SK-N-DZ (cell line): ENCODE data around the gene DVL1.
"Not testable (repeated sequence)": the region's sequence is repeated elsewhere in the genome, so short reads cannot be mapped to it uniquely, and the experiment has no call there.

Source experiments
- DNase-seq: peaks from one replicate; pipeline ENCODE4 v3.0.0-alpha.2; 2015; ENCODE audit warnings: low spot score

The DVL1 gene

DNA sequence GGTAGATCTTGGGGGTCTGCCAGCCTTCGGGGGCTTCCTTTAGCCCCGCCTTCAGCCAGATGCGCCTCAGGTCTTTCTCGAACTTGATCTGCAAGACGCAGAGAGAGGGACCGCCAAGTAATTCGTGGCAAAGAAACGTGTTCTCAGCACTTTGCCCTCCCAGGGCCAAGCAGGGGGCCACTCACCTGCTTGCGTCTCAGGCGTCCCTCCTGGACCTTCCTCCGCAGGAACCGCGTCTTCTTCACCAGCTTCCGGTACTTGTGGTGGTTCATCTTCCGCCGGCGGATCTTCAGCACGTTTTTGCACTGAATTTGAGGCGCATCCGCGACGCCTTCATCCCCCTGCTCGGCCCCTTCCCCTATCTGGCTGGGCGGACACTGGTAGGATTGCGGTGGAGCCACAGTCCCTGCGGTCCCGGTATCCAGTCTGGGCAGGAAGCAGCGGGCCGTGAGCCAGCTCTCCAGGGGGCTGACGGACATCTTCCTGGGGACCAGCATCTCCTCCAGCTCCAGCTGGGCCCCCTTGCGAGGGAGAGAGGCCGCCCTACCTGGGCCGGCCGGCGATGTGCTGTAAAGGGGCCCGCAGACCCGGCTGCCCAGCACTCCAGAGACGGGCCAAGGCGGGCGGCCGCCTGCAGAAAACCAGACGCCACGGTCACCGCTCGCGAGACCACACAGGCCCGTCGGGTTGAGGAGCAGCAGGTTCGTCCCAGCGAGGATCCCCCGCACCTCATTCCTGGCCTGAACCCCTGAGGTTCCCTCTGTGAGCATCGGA lies 24.8 kb upstream of the DVL1 start:
- DNase-seq = no peak

DNA sequence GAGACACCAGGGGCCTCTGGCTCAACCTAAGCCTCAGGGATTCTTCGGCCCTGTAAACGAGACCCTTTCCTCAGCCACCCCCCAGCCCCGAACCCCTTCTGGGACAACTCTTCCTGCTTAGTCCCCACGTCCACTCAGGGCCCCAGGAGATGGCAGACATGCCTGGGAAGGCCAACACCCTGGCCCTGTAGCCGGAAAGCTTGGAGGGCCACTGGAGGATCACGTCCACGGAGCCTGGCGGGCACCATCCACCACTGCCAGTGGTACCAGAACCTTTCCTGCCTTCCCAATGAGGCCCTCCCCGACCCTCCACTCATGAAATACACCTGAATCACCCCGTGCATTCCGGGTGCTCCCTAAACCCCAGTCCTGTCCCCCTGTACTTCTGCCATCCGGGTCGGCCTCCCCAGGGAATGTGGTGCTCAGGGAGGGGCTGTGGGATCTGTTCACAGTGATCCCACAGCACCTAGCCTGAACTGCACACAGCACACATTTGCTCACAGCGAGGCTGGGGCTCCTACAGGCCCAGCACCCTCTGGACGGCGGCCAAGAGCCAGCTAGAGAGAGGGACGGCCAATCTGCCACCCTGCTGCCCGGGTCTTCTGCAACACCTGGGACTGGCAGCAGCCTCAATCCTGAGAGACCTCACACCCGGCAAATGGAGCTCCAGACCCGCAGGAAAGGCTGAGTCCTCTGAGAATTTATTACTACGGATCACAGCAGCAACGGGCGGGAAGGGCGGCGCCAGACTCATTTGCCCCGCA lies 24.0 kb upstream of the DVL1 start:
- no peak for DNase-seq

DNA sequence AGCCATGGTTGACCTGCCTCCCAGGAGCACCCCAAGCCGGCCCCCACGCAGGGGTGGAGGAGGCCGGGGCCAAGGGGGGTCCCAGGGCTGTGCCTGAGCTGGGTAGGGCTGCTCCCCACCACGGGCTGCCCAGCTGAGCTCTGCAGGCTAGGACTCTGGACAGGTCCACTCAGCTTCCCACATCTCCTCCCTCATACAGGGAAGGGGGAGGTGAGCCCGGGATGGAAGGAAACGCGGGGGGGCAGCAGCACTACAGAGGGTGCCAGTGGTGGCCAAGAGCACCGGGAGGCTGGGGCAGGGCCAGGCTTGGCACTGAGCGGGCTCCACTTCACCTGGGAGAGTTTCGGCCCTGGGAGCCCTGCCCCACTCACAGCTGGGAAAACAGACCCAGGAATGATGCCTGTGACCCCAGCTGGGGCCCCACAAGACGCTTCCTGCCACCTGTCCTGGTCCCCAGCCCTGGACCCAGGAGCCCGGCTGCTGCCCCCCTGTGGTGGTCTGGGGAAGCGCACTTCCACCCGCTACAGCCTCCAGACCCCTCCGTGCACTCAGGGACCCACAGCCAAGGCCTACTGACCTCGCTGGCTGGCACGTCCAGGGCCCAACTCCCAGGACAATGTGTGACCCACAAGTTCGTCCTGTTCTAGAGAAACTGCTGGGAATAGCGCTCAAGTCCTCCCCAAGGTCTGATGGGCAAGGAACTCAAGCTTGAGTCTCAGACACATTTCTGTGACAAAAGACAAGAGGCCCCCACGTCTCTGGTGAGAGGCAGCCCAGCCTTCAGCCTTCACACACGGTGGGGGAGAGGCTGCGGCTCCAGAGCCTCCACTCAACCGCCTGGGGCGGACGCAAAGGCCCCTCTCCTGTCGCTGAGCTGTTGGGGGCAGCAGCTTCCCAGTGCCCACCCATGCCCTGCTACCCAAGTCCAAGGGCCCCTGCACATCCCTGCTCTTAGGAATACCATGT lies 22.8 kb upstream of the DVL1 start:
- DNase-seq = peak; percentile 50

DNA sequence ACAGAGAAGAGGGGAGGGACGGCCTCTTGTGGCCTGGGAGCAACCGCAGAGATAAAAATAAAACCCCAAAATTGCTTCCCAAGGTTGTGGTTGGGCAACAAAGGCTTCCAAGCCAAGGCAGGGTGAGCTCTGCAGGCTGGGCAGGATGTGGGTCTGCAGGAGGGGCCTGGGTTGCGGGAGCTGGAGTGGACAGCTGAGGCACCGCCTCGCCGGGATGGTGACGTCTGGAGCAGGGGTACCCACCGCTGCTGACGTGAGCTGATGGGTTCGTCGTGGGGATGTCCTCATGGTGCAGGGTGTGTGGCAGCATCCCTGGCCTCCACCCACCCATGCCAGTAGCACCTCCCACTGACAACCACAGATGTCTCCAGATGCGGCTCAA lies 22.1 kb upstream of the DVL1 start:
- DNase-seq = no peak

DNA sequence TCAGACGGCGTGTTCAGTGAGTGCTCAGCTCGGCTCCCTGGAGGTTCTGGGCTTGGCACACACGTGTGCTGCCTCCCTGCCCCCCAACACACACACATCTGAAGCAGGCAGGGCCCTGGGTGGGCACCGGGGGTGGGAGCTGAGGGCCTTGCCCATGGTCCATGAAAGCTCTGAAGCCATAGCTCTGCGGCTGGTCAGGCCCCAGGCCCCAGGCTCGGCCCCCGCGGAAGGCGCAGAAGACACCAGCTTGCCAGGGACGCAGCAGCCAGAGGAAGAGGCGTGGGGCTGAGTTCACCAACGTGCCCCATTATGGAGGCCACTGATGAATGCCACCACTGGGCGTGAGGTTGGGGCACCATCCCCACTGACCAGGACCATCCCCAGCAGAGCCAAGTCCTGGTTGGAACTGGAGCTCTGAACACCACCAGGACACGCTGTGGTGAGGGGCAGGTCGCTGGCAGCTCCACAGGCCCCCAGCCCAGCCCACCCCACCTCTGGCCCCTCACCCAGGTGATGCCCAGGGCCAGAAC lies 21.6 kb upstream of the DVL1 start:
- DNase-seq = no peak

DNA sequence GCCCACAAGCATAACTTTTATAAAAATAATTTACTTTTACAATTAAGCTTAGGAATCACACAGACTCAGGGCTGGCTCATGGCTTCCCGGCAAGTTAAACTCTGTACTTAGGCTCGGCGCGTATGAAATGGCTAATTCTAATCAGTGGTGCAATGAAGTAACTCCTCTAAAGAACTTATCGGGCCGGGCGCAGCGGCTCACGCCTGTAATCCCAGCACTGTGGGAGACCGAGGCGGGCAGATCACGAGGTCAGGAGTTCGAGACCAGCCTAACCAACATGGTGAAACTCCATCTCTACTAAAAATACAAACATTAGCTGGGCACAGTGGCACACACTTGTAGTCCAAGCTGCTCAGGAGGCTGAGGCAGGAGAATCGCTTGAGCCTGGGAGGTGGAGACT lies 20.9 kb upstream of the DVL1 start:
- not testable (repeated sequence) for DNase-seq

DNA sequence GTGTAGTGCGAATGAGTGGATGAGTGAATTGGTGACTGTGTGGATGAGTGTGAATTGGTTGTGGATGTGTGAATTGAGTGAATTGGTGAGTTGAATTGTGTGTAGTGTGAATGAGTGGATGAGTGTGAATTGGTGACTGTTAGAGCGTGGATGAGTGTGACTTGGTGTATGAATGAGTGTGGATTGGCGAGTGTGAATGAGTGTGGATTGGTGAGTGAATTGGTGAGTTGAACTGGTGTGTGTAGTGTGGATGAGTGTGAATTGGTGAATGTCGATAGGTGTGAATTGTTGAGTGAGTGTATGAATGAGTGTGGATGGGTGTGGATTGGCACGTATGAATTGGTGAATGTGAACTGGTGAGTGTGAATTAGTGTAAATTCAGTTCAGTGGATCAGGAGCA lies 18.1 kb upstream of the DVL1 start:
- no peak for DNase-seq

DNA sequence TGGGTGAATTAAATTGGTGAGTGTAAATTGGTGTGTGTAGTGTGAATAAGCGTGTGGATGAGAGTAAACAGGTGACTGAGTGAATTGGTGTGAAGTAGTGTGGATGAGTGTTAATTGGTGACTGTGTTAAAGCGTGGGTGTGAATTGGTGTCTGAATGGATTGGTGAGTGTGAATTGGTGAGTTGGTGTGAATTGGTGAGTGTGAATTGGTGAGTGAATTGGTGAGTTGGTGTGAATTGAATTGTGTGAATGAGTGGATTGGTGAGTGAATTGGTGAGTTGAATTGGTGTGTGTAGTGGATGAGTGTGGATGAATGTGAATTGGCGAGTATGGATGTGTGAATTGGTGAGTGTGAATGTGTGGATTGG lies 17.5 kb upstream of the DVL1 start:
- DNase-seq = no peak

DNA sequence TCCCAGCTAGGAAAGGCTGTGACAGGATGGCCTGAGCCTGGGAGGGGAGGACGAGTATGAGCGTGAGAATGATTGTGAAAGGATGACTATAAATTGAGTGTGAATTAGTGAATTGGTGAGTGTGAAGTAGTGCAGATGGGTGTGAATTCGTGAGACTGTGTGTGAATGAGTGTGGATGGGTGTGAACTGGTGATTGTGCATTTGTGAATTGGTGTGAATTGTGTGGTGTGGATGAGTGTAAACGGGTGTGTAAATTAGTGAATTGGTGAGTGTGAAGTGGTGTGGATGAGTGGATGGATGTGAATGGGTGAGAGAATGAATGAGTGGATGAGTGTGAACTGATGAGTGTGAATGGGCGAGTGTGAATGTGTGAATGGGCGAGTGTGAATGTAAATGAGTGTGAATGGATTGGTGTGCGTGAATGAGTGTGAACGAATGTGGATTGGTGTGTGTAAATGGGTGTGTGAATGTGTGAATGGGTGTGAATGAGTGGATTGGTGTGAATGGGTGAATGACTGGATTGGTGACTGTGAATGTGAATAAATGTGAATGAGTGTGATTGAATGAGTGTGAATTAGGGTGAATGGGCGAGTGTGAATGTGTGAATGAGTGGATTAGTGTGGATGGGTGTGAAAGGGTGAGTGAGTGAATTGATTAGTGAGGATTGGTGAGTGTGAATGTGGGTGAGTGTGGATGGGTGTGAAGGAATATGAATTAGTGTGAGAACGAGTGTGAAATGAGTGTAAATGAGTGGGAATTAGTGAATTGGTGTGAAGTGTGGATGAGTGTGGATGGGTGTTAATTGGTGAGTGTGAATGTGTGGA lies 16.9 kb upstream of the DVL1 start:
- DNase-seq = no peak

DNA sequence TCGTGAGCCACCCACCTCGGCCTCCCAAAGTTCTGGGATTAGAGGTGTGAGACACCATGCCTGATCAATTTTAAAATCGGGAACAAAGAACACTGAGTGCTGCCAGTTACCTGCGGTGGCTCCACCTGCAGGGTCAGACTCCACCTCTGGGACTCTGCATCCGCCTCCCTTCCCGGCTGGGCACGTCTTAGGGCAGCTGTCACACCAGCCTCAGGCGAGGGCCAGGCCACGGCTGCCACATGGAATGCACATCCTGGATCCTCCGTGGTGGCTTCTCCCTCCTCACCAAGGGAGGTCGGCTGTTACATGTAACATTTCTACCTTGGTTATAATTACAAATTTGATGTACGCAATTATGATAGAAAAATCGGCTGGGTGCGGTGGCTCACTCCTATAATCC lies 15.0 kb upstream of the DVL1 start:
- no peak for DNase-seq

DNA sequence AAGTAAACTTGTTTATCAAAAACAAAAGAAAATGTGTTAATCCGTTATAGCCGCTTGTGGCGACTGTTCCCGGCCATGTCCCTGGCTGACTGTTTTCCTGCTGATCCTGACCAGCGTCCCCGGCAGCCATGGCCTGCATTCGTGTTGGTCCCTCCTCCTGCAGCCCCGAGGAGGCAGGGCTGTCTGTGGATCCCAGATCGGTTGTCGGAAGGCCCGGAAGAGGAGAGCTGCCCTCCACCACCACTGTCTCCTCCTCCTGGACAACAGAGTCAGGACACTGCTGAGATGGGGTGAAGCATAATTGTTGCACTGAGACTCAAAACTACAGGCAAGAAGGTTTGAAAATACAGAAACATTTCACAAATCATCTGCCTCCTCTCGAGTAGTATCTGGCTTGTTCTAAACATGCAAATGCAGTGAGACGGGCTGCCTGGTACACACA lies 12.8 kb upstream of the DVL1 start:
- peak; percentile 61 for DNase-seq

DNA sequence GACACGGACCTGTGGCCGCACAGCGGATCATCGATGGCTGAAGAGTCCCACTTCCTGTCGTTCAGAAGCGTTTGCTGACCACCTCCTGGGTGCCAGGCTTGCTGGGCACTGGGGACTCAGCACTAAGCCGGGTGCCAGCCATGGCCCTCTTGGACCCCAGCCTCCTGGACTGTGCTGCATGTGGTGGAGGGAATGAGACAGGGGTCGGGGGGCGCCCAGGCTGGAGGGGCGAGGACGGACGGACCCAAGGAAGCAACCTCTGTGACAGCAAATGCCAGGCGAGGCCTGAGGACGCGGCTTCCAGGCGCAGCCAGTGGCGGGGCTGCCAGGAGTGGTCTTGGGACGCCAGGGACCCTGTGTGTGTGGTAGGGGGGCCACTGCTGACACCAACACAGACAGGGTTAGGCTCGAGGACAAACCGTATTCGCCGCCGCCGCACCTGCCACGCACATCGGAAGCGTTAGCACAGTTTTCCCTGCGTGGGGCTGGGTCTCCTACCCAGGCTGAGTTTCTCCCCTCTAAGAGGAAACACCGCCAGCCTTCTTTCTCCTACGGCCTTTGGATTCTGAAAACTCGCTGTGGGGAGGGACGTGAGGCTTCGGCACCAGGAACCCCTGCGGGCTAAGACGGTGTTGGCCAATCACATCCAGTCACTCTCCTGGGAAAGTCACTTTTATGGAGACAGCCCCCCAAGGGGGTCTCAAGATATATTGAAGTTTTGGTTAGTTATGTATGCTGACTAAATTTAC lies 12.2 kb upstream of the DVL1 start:
- no peak for DNase-seq

DNA sequence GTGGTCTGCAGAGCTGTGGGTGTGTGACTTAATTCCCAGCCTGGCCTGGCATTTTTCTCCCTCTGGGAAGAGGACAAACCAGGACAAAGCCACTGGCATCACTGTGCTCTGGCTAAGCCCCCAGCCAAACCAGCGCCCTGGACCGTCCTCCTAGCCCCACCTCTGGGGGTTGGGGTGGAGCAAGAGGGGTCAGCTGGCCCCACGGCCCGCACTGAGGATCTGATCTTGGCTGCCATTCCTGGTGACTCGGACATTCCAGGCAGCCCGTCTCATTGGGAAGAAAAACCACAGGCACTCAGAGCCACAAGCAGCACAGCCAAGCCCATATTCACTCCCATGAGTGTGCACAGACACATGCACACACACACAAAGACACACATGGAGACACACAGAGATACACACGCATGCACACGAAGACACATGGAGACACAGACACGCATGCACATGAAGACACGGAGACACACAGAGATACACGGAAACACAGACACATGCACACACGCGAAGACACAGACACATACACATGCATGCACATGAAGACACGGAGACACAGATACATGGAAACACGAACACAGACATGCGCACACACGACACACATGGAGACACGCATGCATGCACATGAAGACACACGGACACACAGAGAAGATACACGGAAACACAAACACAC lies 11.4 kb upstream of the DVL1 start:
- no peak for DNase-seq

DNA sequence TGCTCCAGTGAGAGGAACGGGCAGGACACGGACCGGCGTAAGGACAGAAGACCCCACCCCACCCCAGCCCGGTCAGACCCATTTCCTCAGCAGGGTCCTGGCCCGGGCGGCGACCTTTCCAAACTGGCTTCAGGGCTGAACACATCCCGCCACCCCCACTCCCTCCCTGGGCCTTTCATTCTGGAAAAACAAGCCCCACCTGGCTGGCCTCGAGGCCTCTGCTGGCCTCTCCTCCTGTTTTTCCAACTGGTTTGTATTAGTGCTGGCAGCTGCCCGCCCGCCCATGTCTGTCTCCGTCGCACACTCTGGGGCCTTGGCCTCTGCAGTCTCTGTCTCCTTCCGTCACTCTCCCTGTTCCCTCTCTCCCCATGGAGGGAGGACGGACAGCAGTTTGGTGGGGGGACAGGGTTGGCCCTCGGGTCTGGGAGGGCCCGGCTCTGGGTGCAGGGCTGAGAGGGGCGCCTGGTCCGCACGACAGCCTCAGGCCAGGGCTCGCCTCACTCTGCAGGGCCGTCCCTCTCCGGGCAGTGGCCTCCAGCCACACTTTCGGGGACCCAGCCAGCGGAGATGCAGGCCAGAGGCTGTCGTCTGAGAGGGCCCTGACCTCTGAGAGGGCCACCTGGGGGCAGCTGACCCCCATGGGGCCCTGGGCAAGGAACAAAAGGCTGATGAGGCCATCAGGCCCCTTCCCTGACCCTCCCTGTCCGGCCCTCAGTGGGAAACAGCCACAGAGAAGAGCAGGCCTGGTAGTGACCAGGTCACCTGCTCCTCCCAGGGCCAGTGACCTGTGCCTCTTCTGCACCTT lies 10.6 kb upstream of the DVL1 start:
- DNase-seq = peak; percentile 62

DNA sequence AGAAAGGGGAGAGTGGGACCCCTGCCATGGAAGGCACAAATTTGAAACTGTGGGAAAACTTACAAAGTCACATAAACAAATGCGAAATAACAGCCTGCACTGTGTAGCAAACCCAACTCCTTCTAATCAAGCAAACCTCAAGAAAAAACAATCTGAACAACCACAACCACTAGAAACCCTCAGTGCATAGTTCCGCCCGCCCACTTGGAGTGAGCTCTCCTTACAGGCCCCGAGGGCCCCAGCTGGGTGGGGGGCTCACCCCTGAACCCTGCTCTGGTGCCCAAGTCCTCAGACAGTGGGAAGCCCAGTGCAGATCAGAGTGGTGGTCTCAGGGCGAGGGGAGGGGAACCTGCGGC lies 10.1 kb upstream of the DVL1 start:
- no peak for DNase-seq

DNA sequence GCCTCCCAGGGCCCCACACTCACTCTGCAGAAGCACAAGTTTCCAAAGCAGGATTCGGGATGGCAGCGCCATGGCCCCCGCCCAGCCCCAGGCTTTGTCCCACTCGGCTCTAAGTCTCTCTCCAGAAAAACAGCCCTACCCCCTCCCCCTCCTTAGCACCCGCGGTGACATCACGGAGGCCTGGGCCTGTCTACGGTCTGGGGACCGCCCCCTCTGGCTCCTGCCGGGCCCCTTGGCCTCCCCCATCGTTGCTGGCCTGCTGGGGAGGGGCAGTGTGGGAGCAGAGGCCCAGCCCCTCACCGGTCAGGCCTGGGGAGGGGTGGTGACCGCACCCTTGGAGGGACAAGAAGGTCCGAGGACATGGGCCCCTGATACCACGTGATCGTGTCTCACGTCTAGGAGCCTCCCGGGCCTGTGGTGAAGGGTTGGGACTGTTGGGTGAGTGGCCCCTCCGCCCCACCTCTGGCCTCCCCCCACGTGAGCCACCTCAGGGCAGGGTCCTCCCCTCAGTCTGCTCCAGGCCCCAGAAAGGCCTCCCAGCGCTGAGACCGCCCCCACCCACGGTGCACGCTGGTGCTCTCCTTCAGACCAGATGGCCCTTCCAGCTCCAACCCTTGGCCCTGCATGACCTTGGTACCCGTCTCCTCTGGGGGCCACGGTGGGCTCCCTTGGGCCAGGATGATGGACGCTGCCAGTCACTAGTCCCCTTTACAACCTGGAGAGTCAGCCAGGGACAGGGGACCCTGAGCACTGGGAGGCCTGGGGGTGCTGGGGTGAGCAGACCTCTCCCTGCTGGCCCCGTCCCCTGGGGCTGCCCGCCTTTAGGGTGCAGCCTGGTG lies 9.4 kb upstream of the DVL1 start, which contains the start of gene MXRA8:
Gene MXRA8, minus strand, starts transcription at position 123 of the 839 bp plus-strand sequence. Its CDS starts 51 bp downstream, at position 72.
- peak; percentile 89 for DNase-seq

DNA sequence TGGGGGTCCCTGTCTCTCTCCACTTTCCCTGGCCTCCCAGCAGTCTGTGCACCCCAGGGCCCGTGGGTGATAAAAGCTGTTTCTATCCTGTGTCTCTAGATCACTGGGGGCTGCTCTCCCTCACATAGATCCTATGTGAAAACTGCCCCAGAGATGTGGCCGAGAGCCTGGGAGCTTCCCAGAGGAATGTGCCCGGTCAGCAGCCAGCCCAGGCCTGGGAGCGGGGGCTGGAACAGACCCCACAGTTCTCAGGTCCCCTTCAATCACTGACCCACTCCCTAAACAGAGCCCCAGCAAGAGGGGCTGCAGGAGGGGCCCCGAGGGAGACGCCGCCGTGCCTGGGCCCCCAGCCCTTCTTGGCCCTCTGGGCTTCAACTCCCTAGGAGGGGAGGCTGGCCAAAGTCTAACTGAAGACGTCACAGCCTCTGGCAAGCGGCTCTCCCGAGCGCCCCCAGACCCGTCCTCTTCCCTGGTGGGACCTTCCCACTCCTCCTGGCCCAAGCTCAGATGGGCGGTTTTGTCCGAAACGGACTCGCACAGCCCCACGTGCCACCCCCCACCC lies 8.7 kb upstream of the DVL1 start:
- DNase-seq = no peak
